Measurements from ENCODE around the gene WDR70. TPM values are rescaled to one million over a fixed set of nuclear protein-coding genes. Genes with fewer than 3 reads are reported as not detected.

WDR70 gene
- total and polyA plus RNA-seq, 2 of the 8 experiments (the other 6 are each of a cell fraction or from before 2014, with no cell fraction given): 10.6 to 37.4 TPM

DNA sequence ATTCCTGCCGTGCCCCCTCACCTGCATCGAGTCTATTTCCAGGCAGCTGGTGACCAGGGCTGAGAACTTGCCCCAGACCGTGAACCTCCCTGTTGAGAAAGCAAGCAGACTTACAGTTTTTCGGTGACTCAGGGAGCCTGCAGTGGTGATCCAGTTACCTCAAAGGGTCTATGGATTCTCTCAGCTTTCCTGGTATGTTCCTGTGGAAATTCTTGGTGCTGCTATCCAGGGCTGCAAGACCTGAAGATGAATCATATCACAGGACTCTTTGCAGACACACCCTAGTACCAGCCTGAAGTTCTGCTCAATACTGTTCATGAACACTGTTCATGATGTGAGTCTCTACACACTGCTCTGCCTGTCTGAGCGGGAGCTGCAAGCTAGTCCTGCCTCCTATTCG is 154.7 kb downstream of the WDR70 start:
- ChIA-PET POLR2A (ENCODE audit: partially characterized antibody) (no interaction called here), CTCF (ENCODE audit: partially characterized antibody) (no interaction called here)
- no peak overlapping the region for H4K8ac ChIP-seq (ENCODE audit: extremely low read depth, insufficient read depth, low read length)
- no peaks in the 10 kb centered on the region for H3K79me1 ChIP-seq (ENCODE audit: low read depth, low read length)
- H3K79me2 ChIP-seq (ENCODE audit: control insufficient read depth in 1 of 2, insufficient read depth in 2 of 2, low read length in 2 of 2): no peaks in the 10 kb centered on the region
- no peak overlapping the region for H2BK15ac ChIP-seq (ENCODE audit: low read length)
- H3K9ac ChIP-seq (replicated peaks in 1 of 4; ENCODE audit: extremely low read depth in 1 of 4, low read depth in 3 of 4, low read length in 3 of 4): no peak overlapping the region
- H4K5ac ChIP-seq (ENCODE audit: insufficient read length, low read depth, low read length): no peak overlapping the region
- 96% methylated on average over 6 of the region's 6 CpGs; no CpG with 5 or more reads in 1 of the 2 experiments for WGBS, 2 experiments (ENCODE audit: extremely low coverage in 1 of 2, insufficient coverage in 1 of 2, insufficient read length in 1 of 2, insufficient replicate concordance in 2 of 2, low coverage in 1 of 2, low lambda C conversion rate in 2 of 2, missing lambda C conversion rate in 1 of 2)
- DNase-seq (ENCODE audit: low read depth in 1 of 2, low spot score in 2 of 2): no peak
- H2BK5ac ChIP-seq (ENCODE audit: low read depth, low read length): no peak overlapping the region
- no peak overlapping the region for H3K56ac ChIP-seq (replicated peaks; ENCODE audit: insufficient read length, low read depth, low read length)
- no peak overlapping the region for H3K4me3 ChIP-seq (ENCODE audit: extremely low read depth in 1 of 4, insufficient read depth in 2 of 4, low read depth in 3 of 4, low read length in 4 of 4)
- H3K36me3 ChIP-seq (ENCODE audit: control insufficient read depth in 2 of 4, insufficient read depth in 4 of 4, low read length in 3 of 4): no peaks in the 10 kb centered on the region
- no peaks in the 10 kb centered on the region; a peak in 1 of 4 replicates for H3K9me3 ChIP-seq (ENCODE audit: insufficient read depth in 2 of 2, low read depth in 1 of 2, low read length in 1 of 2)
- TF ChIP-seq RXRA (IDR thresholded peaks at IDR 0.05; ENCODE audit: insufficient read depth, low read depth, low read length): no peak
- TF ChIP-seq JUN (IDR thresholded peaks at IDR 0.05; ENCODE audit: low read depth, low read length): no peak
- TF ChIP-seq YY1 (IDR thresholded peaks at IDR 0.05; ENCODE audit: low read depth, low read length): no peak
- no peak for TF ChIP-seq SUZ12 (IDR thresholded peaks at IDR 0.05; ENCODE audit: low read length)
- no peak overlapping the region for H2BK12ac ChIP-seq (ENCODE audit: low read depth, low read length)
- no peaks in the 10 kb centered on the region for H3K4me1 ChIP-seq (replicated peaks in 1 of 4; ENCODE audit: control insufficient read depth in 3 of 4, insufficient read depth in 4 of 4, low read length in 3 of 4)
- H2BK120ac ChIP-seq (replicated peaks; ENCODE audit: low read depth, low read length): no peak overlapping the region
- H3K4me2 ChIP-seq (ENCODE audit: insufficient read depth in 1 of 2, low read depth in 2 of 2, low read length in 2 of 2): no peak overlapping the region
- no peak overlapping the region for H3K23ac ChIP-seq (ENCODE audit: insufficient read length)
- H4K20me1 ChIP-seq (replicated peaks in 1 of 2; ENCODE audit: control insufficient read depth in 1 of 2, insufficient read depth in 2 of 2, low read length in 2 of 2): peaks cover 0 to 2% of the 10 kb centered on the region in 2 experiments
- no peak overlapping the region for H2AK5ac ChIP-seq (ENCODE audit: low read depth, low read length)
- H2AFZ ChIP-seq (ENCODE audit: low read length): no peak overlapping the region
- H4K91ac ChIP-seq (replicated peaks; ENCODE audit: insufficient read length, low read length): no peak overlapping the region
- H3K27me3 ChIP-seq (replicated peaks in 1 of 4; ENCODE audit: control insufficient read depth in 3 of 4, extremely low read depth in 1 of 4, insufficient read depth in 3 of 4, low read length in 3 of 4): no peaks in the 10 kb centered on the region
- no peak overlapping the region for H3K18ac ChIP-seq (ENCODE audit: extremely low read depth, low read length)
- no peak overlapping the region for H2BK20ac ChIP-seq (ENCODE audit: low read length)
- no peak overlapping the region for H3K14ac ChIP-seq (ENCODE audit: insufficient read length)
- H3K27ac ChIP-seq (ENCODE audit: low read depth, low read length): no peak overlapping the region
- H3K4ac ChIP-seq (replicated peaks; ENCODE audit: insufficient read length, low read depth, low read length): no peak overlapping the region
- no peaks in the 10 kb centered on the region for H3K23me2 ChIP-seq (ENCODE audit: low read depth, low read length)
- no peak for FAIRE-seq
